GM12892 (cell line): ENCODE results near the gene TCEANC2.

Experiments used
- POLR2A ChIP-seq: IDR thresholded peaks from 2 replicates; pipeline ENCODE4 v1.6.1; 2011; ENCODE audit warnings: low read depth, low read length, control low read depth
- POLR2AphosphoS5 ChIP-seq: IDR thresholded peaks from 2 replicates; pipeline ENCODE4 v1.6.1; 2011; ENCODE audit warnings: low read depth, low read length, control low read depth
- TAF1 ChIP-seq: IDR thresholded peaks from 2 replicates; pipeline ENCODE4 v1.6.1; 2011; ENCODE audit warnings: low read depth, mild to moderate bottlenecking, control low read depth, low read length, borderline replicate concordance

GRCh38 chr1:54136269-54136896, 83.0 kb downstream of the TCEANC2 start:
- TF ChIP-seq POLR2AphosphoS5 (no peak), POLR2A (no peak), TAF1 (no peak)
